ENCODE measurements around the gene NLRC3.
"Not testable (repeated sequence)": the region's sequence is repeated elsewhere in the genome, so short reads cannot be mapped to it uniquely, and the experiment has no call there.

NLRC3 gene, protein sequence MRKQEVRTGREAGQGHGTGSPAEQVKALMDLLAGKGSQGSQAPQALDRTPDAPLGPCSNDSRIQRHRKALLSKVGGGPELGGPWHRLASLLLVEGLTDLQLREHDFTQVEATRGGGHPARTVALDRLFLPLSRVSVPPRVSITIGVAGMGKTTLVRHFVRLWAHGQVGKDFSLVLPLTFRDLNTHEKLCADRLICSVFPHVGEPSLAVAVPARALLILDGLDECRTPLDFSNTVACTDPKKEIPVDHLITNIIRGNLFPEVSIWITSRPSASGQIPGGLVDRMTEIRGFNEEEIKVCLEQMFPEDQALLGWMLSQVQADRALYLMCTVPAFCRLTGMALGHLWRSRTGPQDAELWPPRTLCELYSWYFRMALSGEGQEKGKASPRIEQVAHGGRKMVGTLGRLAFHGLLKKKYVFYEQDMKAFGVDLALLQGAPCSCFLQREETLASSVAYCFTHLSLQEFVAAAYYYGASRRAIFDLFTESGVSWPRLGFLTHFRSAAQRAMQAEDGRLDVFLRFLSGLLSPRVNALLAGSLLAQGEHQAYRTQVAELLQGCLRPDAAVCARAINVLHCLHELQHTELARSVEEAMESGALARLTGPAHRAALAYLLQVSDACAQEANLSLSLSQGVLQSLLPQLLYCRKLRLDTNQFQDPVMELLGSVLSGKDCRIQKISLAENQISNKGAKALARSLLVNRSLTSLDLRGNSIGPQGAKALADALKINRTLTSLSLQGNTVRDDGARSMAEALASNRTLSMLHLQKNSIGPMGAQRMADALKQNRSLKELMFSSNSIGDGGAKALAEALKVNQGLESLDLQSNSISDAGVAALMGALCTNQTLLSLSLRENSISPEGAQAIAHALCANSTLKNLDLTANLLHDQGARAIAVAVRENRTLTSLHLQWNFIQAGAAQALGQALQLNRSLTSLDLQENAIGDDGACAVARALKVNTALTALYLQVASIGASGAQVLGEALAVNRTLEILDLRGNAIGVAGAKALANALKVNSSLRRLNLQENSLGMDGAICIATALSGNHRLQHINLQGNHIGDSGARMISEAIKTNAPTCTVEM

DNA sequence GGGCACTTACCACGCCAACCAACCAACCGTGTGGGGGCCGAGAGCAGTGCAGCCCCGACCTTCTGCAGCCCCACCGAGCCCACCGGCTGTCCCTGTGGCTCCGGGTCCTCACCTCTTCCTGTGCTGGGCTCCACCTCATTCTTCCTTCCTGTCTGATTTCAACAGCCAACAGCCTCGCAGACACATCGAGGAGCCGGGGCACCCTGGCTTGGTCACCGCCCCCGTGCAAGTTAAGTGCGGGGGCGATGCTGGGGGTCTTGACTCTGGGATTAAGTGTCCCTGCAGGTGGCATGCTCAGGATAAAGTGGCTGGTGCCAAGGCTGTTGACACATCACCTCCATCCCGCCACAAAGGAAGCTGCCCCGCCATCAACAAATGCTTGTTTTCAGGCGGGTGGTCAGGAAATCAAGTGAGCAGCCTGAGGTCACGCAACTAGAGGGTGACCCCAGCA is at the start of gene NLRC3:
Gene NLRC3, minus strand, starts transcription at position 102 of the 451 bp plus-strand sequence. CDS start 12,367 bp downstream, outside the sequence.
- peak; percentile 42 for DNase-seq

DNA sequence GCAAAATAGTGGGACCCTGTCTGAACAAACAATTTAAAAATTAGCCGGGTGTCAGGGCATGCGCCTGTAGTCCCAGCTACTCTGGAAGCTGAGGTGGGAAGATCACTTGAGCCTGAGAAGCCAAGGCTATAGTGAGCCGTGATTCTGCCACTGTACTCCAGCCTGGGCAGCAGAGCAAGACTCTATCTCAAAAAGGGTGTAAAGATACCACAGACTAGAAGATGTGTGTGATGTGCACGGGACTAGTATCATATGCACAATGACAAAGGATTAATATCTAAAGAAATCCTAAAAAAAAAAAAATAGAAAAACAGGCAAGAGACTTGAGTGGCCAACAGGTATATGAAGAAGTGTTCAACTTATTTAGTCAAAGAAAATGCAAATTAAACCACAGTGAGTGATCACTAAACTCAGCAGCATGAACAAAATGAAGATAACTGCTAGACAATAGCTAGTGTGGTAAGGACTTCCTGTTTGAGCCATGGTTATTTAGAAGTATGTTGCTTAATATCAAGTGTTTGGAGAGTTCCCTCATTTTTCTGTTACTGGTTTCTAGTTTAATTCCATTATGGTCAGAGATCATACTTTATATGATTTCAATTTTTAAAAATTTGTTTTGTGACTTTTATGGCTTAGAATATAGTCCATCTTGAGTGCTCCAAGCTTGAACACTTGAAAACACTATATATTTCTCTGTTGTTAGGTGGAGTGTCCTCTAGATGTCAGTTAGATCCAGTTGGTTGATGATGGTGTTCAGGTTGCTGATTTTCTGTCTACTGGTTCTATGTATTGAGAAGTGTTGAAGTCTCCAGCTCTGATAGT is 48.9 kb upstream of the NLRC3 start:
- DNase-seq: no peak

DNA sequence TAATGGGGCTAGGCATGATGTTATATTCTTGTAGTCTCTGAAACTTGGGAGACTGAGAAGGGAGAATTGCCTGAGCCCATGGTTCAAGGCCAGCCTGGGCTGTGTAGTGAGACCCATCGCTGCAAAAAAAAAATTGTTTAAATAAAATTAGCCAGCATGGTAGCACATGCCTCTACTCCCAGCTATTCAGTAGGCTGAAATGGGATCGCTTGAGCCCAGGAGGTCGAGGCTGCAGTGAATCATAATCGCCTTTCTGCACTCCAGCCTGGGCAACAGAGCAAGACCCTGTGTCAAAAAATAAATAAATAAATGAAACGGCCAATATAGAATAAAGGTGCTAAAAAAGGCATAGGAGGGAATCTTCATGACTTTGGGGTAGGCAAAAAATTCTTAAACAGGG is 48.1 kb upstream of the NLRC3 start:
- no peak for DNase-seq

DNA sequence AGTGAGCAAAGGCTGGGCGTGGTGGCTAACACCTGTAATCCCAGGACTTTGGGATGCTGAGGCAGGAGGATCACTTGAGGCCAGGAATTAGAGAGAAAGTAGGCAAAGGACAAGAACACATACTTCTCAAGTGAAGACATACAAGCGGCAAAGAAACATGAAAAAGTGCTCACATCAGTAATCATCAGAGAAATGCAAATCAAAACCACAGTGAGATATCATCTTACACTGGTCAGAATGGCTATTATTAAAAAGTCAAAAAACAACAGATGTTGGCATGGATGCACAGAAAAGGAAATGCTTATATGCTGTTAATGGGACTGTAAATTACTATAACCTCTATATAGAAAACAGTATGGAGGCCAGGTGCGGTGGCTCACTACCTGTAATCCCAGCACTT is 46.4 kb upstream of the NLRC3 start:
- DNase-seq: no peak

DNA sequence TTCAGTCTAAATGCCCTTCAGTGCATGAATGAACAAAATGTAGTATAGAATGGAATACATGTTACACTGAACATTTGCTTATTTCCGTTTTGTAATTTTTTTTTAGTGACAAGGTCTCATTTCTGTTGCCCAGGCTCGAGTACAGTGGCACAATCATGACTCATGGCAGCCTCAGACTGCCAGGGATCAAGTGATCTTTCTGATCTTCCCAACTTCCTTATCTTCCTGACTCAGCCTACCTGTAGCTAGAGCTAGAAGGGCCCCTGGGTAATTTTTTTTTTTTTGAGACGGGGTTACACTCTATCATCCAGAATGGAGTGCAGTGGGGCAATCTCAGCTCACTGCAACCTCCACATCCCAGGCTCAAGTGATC is 41.6 kb upstream of the NLRC3 start:
- no peak for DNase-seq

DNA sequence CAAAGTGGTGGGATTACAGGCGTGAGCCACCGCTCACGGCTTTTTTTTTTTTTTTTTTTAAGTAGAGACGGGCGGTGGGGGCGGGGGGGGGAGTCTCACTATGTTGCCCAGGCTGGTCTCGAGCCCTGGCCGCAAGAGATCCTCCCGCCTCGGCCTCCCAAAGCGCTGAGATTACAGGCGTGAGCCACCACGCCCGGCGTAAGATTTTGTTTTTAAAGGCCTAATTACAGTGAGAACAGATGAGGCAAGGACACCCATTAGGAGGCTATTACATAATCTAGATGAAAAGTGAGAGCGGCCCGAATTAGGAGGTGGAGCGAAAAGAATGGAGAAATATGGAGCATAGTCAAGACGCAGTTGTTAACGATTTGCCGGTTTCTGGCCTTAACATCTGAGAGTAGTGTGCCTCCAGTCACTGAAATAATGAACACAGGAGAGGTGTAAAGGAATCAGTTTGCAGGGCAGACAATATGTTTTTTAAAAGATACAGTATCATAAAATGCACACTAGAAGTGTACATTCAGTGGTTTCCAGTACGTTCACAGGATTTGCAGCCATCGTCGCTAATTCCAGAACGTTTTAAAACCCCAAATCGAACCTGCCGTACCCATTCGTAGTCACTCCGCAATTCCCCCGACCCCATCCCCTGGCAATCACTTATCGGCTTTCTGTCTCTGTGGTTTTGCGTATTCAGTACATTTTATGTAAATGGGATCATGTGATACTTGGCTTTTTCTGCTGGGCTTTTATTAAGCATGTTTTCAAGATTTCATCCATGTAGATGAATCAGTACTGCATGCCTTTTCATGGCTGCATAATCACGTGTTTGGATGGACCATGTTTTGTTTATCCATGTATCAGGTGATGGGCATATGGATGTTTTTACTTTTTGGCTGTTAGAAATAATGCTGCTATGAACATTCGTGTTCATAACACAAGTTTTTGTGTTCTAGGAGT is 35.6 kb upstream of the NLRC3 start:
- DNase-seq: no peak

DNA sequence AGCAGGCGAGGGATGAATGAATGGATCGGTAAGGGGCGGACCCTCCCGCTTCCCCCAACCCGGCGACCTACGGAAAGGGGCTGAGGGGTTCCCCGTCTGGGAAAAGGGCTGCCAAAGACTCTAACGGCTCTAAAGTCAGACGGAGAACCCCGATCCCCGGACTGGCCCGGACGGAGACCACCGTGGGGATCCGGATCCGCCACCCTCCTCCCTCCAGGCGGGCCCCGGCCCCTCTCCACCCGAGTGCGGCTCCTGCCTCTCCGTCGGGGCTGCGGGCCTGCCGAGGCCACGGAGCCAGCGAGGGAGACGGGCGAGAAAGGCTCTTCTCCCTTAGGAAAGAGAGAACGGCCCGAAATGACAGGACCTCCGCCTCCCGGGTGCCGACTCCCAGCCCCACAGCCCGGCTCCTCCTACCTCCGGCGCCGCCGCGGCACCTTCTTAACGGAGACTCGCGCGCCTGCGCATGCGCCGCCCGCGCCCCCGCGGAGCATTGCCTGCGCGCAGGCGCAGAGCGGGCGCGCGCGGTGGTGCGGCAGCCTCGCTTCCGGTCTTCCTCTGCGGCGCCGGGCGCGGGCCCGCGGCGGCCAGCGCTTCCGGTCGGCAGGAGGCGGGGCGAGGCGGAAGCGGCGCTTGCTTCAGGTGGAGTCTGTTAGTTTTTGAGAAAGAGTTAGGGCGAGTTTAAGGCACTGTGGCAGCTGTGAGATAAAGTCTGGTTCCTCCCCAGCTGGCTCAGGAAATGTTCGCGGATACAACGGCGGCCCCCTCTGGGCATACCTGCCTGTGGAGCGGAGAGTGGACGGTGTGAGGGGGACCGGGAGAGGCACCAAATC is 34.2 kb upstream of the NLRC3 start, which contains the start of gene SLX4:
Gene SLX4, minus strand, starts transcription at position 461 of the 830 bp plus-strand sequence. CDS start 2,642 bp downstream, outside the sequence.
- peak; percentile 89 for DNase-seq

DNA sequence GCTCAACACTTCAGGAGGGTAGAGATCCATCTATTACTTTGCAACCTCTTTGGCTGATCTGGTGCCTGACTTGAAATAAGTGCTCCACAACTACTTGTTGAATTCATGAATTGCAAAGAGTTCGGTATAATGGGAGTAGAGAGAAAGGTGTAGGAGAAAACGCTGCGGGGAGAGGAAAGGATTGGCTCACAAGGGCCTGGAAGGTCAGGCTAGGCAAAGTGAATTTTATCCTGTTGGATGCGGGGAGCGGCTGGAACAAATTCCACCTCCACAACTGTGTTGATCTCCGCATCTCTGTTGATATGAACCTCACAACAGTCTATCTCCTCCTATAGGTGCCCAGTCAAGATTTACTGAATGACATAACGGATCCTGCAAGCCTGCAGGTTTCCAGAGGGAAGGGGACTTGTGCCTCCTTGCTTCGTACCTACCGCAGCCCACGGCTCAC is 33.5 kb upstream of the NLRC3 start:
- no peak for DNase-seq

DNA sequence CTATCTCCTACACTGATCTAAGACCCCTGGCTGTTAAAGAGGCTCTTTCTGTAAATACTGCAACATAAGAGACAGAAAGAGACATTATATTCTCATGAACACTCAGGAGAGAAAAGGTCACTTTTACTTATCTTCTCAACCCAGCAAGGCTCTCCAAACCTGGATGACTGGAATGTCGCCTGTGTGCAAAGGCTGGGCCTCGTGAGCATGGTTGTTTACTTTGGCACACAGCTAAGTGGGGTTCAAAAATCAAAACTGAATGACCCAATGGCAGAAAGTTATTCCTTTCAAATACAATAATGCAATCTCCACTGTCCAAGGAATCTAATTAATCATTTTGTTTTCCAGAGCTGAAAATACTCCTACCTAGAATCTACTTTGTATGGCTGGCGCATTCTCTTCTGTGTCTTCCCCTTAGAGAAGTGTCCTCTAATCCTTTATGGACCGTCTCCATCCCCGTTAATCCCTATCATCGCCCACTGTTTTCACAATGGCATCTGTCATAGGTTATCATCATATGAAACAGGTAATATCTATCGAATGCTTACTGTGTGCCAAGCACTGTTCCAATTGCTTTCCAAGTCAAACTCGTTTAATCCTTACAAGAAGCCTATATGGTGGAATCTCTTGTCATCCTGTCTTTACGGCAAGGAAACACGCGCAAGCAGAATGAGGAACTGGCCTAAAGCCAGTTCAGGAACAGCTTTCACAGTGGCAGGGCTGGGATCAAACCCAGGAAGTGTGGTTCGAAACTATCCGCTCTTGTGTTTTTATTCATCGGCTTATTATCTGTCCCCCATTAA is 32.9 kb upstream of the NLRC3 start:
- DNase-seq: no peak

DNA sequence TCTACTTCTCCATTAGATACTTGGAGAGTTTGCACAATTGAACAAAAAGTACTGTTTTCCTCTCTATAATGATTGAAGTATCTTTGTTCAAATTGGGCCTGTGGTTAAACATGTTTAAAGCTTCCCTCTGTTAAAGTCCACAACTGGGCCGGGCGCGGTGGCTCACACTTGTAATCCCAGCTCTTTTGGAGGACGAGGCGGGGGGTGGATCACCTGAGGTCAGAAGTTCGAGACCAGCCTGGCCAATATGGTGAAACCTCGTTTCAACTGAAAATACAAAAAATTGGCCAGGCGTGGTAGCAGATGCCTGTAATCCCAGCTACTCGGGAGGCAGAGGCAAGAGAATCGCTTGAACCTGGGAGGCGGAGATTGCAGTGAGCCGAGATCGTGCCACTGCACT is 31.8 kb upstream of the NLRC3 start:
- not testable (repeated sequence) for DNase-seq

DNA sequence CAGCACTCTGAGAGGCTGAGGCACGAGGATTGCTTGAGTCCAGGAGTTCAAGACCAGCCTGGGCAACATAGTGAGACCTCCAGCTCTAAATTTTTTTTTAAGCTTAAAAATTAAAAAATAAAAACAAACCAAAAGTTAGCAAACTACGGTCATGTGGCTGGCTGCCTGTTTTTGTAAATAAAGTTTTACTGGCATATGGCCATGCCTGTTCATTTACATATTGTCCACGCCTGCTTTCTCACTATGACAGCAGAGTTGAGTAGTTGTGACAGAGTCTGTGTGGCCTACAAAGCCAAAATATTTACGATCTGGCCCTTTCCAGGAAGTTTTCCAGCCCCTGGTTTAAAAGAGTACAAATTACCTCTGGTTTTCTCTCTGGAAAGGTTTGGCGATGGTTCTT is 30.9 kb upstream of the NLRC3 start:
- no peak for DNase-seq

DNA sequence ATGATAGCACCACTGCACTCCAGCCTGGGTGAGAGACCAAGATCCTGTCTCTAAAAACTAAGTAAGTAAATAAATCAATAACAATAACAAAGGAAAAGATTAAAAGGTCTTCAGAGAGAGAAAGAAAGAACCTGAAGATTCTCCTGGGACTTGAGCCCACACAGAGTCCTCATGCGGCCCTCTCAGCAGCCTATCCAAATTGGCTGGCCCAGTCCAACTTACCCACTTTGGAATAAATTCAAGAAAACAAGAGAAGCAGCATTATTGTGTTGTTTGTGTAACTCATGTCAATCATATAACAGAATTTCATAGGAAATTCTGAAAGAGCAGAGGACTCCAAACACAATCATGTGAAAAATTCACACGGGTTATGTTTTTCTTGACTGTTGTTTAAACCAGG is 30.4 kb upstream of the NLRC3 start:
- no peak for DNase-seq

DNA sequence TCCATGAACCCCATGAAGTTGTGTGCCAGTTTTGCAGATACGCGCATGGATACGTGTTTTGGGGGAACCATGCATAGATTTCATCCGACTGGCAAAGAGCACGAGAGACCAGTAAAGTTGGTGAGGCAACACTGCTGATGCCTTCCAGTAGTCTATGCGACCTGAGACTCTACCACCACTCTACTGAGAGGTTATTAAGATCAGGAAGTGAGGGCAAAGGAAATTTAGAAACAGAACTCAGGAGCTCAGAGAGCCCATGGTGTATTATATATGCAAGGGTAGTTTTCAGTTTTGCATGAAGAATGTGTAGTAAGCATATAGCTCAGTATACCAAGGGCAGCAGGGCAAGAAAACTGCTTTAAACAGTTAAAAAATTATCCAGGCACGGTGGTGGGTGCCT is 30.0 kb upstream of the NLRC3 start:
- no peak for DNase-seq

DNA sequence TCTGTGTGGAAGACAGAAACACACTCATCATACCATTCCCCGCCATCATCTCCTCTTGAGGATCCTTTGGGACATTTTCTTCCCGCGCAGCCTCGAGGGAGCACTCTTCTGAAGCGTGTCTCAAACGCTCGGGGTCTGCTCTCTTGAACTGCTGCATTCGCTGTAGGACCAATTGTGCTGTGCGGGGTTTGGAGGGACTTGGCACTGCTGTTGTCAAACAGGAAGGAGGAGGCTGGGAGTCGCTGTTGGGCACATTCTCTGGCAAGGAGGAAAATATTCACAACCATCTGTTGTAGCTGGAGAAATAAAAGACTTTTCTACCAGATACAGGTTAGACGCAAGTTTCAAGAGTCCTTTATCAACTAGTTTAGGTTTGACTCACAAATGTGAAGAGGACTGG is 29.2 kb upstream of the NLRC3 start:
- no peak for DNase-seq

DNA sequence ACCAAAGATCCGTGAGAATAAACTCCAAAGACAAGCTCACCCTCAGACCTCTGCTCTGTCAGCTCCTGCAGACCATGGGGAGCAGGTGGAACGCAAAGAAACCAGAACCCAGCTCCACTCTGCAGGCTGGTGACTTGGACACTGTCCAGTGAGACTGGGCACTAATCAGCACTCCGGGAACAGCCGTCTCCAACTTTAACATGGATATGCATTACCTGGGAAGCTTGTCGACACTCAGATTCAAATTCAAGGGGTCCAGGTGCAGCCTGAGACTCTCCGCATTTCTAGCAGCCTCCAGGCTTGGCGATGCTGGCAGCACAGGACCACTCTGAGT is 25.1 kb upstream of the NLRC3 start:
- no peak for DNase-seq

DNA sequence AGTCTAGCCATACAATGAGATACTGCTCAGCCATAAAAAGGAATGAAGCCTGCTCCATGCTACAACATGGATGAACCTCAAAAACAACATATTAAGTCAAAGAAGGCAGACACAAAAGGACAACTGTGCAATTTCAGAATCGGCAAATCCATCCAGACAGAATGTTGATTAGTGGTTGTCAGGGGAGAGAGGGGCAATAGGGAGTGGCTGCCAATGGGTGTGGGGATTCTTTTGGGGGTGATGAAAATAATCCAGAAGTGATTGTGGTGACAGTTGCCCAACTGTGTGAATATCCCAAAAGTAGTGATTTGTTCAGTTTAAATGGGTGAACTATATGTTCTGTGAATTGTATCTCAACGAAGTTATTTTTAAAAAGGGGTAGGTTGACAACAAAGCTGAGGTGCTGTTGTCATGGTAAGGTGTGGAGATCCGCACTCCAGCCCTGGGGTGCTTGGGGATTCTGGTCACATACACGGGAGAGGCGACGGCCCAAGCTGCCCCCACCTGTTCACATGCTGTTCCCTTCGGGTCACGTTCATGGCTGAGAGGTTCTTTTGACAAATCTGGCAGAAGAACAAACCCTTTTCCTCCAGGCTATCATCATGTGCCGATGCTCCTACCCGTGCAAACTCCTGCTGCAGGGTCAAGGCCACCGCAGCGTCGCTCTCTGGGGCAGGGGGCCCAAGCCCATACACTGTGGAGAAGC is 24.6 kb upstream of the NLRC3 start:
- no peak for DNase-seq

DNA sequence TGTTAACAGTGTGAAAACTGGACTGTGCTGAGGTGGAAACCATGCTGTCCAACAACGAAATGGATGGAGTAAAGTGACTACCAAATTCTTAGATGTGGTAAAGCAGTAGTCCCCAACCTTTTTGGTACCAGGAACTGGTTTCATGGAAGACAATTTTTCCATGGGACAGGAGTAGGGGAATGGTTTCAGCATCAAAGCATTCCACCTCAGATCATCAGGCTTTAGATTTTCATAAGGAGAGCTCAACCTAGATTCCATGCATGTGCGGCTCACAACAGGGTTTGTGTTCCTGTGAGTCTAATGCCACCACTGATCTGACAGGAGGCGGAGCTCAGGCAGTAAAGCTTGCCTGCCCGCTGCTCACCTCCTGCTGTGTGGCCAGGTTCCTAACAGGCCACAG is 22.7 kb upstream of the NLRC3 start:
- DNase-seq: no peak

DNA sequence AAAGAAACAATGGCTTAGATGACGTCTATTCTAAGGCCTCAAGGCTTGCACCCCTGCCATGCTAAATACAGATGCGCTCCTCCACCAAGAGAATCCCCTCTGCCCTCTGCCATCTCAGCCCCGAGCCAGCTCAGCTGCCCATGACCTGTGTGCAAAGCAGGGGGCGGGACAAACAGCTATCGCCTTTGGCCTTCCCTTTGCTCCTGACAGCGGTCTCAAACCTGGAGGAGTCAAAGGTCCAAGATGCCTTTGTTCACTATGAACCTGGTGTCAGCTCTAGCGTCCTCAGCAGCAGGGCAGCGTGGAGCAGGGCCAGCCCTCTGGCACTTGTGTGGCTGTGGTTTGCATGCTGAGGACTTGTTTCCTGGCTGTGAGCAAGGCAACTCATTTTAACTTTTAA is 21.9 kb upstream of the NLRC3 start:
- DNase-seq: no peak

DNA sequence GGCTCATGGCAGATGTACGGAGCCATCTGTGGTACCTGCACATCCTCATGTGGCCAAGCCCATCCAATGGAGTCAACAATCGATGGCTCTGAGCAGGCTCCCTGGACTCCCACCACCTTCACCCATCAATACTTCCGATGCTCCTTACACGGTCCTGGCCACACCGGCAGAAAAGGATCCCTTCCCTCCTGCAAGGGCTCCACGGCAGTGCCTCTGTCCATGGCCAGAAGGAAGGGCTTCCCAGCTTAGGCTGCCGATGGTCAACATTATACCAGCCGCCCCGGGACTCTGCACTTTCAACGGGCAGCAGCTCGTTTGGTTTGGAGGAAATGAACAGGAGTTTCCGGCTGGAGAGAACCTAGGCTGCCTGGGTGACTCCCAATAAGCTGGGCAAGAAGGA is 21.0 kb upstream of the NLRC3 start:
- DNase-seq: no peak
